HUES6 (cell line): ENCODE measurements around the gene LIN28B.
"Not testable (repeated sequence)": the region's sequence is repeated elsewhere in the genome, so short reads cannot be mapped to it uniquely, and the experiment has no call there.

ENCODE experiments used
- H3K27ac ChIP-seq: 2 replicates; pipeline ENCODE4 v1.7.0; 2013; ENCODE audit warnings: low read depth, mild to moderate bottlenecking, low read length, inconsistent platforms
- H3K27me3 ChIP-seq: 2 replicates; pipeline ENCODE4 v1.6.1; 2013; ENCODE audit warnings: low read length; ENCODE audit not compliant: control insufficient read depth, insufficient read depth
- H3K36me3 ChIP-seq: 2 replicates; pipeline ENCODE4 v1.6.1; 2013; ENCODE audit warnings: low read length; ENCODE audit not compliant: control insufficient read depth, insufficient read depth
- H3K4me1 ChIP-seq: 2 replicates; pipeline ENCODE4 v1.6.1; 2013; ENCODE audit warnings: low read length; ENCODE audit not compliant: control insufficient read depth, insufficient read depth
- H3K4me3 ChIP-seq: 2 replicates; pipeline ENCODE4 v1.5.1; 2013; ENCODE audit warnings: low read depth, low read length
- H3K9ac ChIP-seq: one replicate; pipeline ENCODE4 v1.6.1; 2013; ENCODE audit warnings: mild to moderate bottlenecking, low read length
- H3K9me3 ChIP-seq: 2 replicates; pipeline ENCODE4 v1.6.1; 2013; ENCODE audit warnings: low read depth, low read length; ENCODE audit not compliant: control insufficient read depth, insufficient read depth

Gene LIN28B

DNA sequence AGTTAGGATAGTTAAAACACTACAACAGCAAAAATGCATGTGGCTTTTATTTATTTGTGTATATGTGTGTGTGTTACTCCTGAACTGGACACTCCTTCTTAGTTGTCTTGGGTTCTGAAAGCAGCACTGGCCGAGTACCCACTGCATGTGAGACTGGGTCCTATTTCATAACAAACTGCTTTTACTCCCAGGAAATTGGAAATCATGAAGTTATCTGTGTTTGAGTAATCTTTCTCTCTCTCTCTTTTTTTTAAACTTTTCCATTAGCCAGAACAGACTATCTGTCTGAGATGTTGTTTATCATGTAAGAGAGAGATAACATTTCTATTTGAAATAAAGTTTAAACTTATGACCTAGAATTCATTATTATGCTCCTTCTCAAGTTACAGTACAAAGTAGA lies 110.4 kb downstream of the LIN28B start:
- H3K36me3 ChIP-seq = no peaks in the 10 kb centered on the region; the same call in 1 of the 2 replicates
- no peak overlapping the region for H3K4me3 ChIP-seq
- no peaks in the 10 kb centered on the region for H3K9me3 ChIP-seq
- H3K27ac ChIP-seq = no peak overlapping the region
- H3K9ac ChIP-seq = no peak overlapping the region
- H3K4me1 ChIP-seq = no peaks in the 10 kb centered on the region
- no peaks in the 10 kb centered on the region for H3K27me3 ChIP-seq

DNA sequence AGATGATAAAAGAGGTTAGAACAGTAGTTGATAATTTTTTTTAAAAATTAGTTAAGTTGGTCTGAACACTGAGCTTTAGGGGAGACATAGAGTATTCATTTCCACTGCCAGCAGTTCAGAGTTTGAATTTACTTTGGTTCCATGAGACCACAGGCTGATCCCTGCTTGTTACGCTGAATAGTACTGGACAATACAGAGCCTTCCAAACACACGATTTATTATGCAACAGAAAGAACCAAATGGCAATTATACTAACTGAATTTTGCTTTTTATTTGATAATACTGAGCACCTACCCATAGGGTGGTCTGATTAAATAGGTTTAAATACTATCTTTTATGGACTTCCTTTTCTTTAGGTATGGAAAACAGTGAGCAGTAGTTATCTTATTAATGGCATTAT lies 111.5 kb downstream of the LIN28B start:
- H3K27ac ChIP-seq = no peak overlapping the region
- H3K27me3 ChIP-seq = no peaks in the 10 kb centered on the region
- no peak overlapping the region for H3K4me3 ChIP-seq
- no peaks in the 10 kb centered on the region for H3K9me3 ChIP-seq
- no peaks in the 10 kb centered on the region; the same call in 1 of the 2 replicates for H3K36me3 ChIP-seq
- no peak overlapping the region for H3K9ac ChIP-seq
- no peaks in the 10 kb centered on the region for H3K4me1 ChIP-seq

DNA sequence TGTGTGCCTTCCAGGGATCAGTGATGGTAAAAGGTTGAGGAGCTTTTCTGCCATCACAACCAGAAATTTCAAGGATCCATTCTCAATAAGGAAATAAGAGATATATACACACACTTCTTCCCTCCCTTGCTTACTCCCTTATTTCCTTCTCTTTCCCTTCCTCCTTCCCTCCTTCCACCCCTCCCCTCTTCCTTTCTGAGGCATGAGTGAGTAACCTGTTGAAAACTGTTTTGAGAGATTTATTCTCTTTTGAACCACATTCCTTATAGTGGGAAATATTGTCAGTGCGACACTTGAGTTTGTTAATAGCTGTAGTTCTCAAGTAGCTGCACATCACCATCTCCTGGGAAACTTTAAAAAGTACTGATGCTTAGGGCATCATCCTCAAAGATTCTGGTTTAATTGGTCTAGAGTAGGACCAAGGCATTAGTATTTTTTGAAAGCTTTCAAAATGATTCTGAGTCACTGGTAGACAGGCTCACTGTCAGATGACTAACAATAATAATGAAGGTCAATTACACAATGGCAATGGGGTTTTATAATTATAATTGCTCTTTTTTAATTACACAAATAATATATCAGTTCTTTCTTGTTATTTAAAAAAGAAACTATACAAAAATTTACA lies 113.0 kb downstream of the LIN28B start:
- Histone ChIP-seq H3K4me3 (no peak overlapping the region), H3K9ac (no peak overlapping the region), H3K9me3 (no peaks in the 10 kb centered on the region), H3K4me1 (no peaks in the 10 kb centered on the region), H3K27me3 (no peaks in the 10 kb centered on the region), H3K27ac (no peak overlapping the region), H3K36me3 (no peaks in the 10 kb centered on the region; the same call in 1 of the 2 replicates)

DNA sequence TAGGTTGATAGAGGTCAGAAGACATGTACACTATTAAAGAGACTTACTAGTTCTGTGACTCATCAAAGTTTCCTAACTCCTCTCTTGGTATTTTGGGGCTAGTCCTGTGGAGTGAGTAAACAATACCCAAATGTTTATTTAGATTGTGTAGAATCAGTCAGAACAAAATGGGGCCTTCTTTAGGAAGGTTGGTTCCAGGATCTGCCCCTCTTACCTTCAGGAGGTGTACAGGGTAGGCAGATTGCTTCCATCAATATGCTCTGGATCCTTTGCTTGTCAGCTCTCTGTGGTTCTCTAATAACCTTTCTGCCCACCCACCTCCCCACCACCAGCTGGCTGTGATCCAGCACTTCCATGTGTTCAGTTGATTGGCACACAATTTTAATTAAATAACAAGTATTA lies 115.9 kb downstream of the LIN28B start:
- Histone ChIP-seq H3K9me3 (no peaks in the 10 kb centered on the region), H3K9ac (no peak overlapping the region), H3K4me1 (no peaks in the 10 kb centered on the region), H3K27me3 (no peaks in the 10 kb centered on the region), H3K4me3 (no peak overlapping the region), H3K36me3 (no peaks in the 10 kb centered on the region), H3K27ac (no peak overlapping the region)

DNA sequence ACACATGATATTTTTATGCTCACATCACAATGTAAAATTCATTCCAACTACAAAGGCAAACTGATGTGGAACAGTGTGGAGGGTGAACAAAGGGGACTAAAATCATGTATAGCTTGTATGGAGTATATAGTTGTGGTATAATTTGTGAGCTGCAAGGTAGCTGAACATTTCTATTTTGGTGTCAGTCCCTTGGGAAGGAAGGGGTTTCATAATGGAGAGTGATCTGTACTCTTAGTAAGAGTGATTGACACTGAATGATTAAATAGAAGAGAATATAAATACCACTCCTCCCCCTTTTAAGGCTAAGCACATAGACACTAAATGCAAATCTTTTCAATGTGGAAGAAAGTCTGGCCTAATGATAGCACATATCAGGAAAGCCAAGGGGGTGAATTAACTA lies 118.3 kb downstream of the LIN28B start:
- Histone ChIP-seq H3K9me3 (no peaks in the 10 kb centered on the region), H3K4me1 (no peaks in the 10 kb centered on the region), H3K27ac (no peak overlapping the region), H3K36me3 (peaks cover 19% of the 10 kb centered on the region), H3K4me3 (no peak overlapping the region), H3K27me3 (no peaks in the 10 kb centered on the region), H3K9ac (no peak overlapping the region)

DNA sequence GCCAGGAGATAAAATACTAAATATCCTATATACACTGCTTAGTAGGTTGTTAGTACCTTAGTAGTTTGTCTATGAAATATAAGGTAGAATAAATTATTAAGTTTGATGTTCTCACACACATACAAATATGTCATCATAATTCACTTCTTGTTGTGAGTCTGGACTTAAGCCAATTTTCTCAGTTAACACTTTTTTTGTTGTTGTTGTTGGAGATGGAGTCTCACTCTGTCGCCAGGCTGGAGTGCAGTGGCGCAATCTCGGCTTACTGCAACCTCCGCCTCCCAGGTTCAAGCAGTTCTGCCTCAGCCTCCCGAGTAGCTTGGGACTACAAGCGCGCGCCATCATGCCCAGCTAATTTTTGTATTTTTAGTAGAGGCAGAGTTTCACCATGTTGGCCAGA lies 119.5 kb downstream of the LIN28B start:
- H3K27ac ChIP-seq, H3K9ac ChIP-seq, H3K4me3 ChIP-seq, H3K4me1 ChIP-seq, H3K9me3 ChIP-seq, H3K27me3 ChIP-seq: not testable (repeated sequence)
- peaks cover 25% of the 10 kb centered on the region for H3K36me3 ChIP-seq

DNA sequence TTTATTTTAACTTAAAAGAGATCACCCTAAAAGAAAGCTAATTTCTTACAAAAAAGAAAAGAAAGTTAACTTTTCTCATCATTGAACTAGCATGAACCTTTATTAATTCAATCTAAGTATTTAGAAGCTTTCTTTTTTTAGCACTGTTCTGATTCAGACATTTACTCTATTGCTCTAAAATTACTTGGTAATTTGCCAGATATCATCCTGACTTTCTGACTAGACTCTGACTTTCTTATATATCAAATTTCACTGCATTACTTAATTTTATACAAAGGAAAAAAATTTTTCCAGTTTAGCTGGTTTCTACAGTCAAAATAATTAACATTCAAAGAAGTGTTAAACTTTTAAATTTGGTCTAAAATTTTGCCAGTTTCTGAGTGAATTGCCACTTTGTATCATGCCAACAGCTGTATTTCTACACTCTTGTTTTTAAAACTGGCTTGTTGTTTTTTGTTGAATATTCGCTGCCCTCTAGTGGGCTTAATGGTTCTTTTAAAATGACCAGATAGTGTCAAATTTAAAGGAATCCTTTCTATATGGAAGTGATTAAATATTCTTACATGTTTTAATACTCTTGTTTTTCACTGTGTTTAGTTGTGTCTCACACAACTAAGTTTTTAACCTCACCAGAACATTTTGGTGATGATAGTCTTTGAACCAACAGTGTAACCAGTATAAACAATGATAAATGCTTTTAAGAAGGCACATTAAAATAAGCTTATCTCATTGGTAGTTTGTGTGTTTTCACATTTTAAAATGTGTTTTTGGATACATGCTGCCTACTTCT lies 120.9 kb downstream of the LIN28B start:
- Histone ChIP-seq H3K27me3 (no peaks in the 10 kb centered on the region), H3K4me3 (no peak overlapping the region), H3K9ac (no peak overlapping the region), H3K4me1 (no peaks in the 10 kb centered on the region), H3K27ac (no peak overlapping the region), H3K36me3 (peaks cover 25% of the 10 kb centered on the region), H3K9me3 (no peaks in the 10 kb centered on the region)

DNA sequence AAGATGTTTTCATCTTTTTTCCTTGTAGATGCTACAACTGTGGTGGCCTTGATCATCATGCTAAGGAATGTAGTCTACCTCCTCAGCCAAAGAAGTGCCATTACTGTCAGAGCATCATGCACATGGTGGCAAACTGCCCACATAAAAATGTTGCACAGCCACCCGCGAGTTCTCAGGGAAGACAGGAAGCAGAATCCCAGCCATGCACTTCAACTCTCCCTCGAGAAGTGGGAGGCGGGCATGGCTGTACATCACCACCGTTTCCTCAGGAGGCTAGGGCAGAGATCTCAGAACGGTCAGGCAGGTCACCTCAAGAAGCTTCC lies 121.4 kb downstream of the LIN28B start:
- Histone ChIP-seq H3K27me3 (no peaks in the 10 kb centered on the region), H3K9ac (no peak overlapping the region), H3K4me3 (no peak overlapping the region), H3K4me1 (no peaks in the 10 kb centered on the region), H3K36me3 (peaks cover 25% of the 10 kb centered on the region), H3K9me3 (no peaks in the 10 kb centered on the region), H3K27ac (no peak overlapping the region)

DNA sequence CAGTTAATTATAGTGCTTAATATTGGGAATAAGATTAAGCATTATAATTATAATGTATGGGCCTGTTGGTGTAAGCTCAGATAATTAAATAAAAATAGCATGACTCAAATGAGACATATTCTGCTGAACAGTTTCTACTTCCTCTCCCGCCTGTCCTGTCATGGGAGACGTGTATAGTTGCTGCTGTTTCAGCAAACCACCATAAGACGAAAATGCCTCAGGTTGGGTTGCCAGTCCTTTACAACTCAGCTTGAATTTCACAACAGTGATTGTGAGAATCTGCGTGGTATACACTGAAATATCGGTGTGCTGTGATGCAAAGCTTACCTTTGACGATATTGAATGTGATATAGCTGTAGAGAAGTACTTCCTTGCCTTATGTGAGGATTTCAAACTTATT lies 123.4 kb downstream of the LIN28B start:
- Histone ChIP-seq H3K27ac (no peak overlapping the region), H3K27me3 (no peaks in the 10 kb centered on the region), H3K36me3 (peaks cover 25% of the 10 kb centered on the region), H3K9me3 (no peaks in the 10 kb centered on the region), H3K4me1 (no peaks in the 10 kb centered on the region), H3K4me3 (no peak overlapping the region), H3K9ac (no peak overlapping the region)

DNA sequence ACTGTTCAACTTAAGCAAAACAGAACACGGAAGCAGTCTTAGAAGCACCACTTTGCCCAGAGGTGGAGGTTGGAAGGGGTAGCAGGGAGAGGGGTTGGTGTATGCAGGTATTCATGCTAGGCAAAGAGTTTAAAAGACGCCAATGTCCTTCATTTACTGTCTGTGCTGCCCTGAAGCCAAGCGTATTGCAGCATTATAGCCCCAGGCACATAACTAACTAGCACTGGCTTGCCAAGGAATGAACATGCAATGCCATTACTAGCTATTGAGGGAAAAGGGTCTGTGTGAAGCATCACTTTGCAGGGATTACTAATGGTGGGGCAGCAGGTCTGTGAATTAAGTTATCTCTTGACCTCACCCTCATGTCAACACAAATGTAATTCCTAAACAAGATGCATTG lies 124.8 kb downstream of the LIN28B start:
- H3K9ac ChIP-seq, H3K27ac ChIP-seq, H3K27me3 ChIP-seq, H3K4me1 ChIP-seq, H3K9me3 ChIP-seq, H3K4me3 ChIP-seq: not testable (repeated sequence)
- peaks cover 25% of the 10 kb centered on the region for H3K36me3 ChIP-seq

DNA sequence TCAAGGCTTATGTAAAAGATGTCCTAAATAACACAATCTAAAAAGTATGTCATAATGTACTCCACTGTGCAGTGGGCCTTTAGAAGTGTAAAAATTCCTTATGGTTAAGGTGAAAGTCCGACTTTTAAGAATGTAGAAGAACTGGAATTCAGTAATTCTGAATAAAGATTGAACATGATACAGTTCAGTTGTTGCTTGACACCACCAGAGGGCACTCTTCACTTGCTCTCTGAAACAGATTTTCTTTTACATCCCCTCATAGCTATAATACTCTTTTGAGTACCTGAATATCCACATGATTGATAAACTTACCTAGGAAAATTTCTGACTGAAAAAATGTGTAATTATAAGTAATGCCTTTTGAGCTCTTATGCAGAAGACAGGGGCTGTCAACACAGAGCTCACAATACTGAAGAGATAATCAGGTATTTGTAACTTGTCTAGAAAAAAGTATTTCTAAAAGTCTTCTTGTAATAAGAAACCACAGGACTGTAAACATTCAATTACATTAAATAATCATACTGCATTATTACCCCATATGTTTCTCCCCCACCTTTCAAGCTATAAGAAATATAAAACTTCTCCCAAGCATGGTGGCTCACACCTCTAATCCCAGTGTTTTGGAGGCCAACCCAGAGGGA lies 130.8 kb downstream of the LIN28B start:
- Histone ChIP-seq H3K4me3 (no peak overlapping the region), H3K9me3 (no peaks in the 10 kb centered on the region), H3K27ac (no peak overlapping the region), H3K27me3 (no peaks in the 10 kb centered on the region), H3K9ac (no peak overlapping the region), H3K4me1 (no peaks in the 10 kb centered on the region), H3K36me3 (no peaks in the 10 kb centered on the region; the same call in 1 of the 2 replicates)
